Endodermal cell (in vitro differentiated cells): ENCODE results near the gene CPEB3. TPM values are rescaled to one million over a fixed set of nuclear protein-coding genes. Genes with fewer than 3 reads are reported as not detected.

ENCODE experiments used
- DNase-seq: peaks from one replicate; pipeline ENCODE4 v3.0.0-alpha.2; 2017
- H3K27ac ChIP-seq: 2 replicates; pipeline ENCODE4 v1.5.1; 2013; ENCODE audit warnings: mild to moderate bottlenecking, low read depth, low read length, moderate library complexity
- H3K27me3 ChIP-seq: 2 replicates; pipeline ENCODE4 v1.6.1; 2013; ENCODE audit warnings: mild to moderate bottlenecking, low read length, moderate library complexity; ENCODE audit not compliant: insufficient read depth, control insufficient read depth, poor library complexity, severe bottlenecking
- H3K36me3 ChIP-seq: 2 replicates; pipeline ENCODE4 v1.7.0; 2013; ENCODE audit warnings: mild to moderate bottlenecking, low read length, moderate library complexity; ENCODE audit not compliant: control insufficient read depth, insufficient read depth
- H3K4me1 ChIP-seq: one replicate; pipeline ENCODE4 v1.7.0; 2013; ENCODE audit warnings: low read length; ENCODE audit not compliant: control insufficient read depth, insufficient read depth
- H3K4me3 ChIP-seq: 2 replicates; pipeline ENCODE4 v1.5.1; 2013; ENCODE audit warnings: mild to moderate bottlenecking, low read length, moderate library complexity
- H3K9ac ChIP-seq: 2 replicates; pipeline ENCODE4 v1.6.1; 2013; ENCODE audit warnings: mild to moderate bottlenecking, low read length, moderate library complexity; ENCODE audit not compliant: poor library complexity, severe bottlenecking; ENCODE audit errors: extremely low read depth
- H3K9me3 ChIP-seq: 2 replicates; pipeline ENCODE4 v1.6.1; 2013; ENCODE audit warnings: mild to moderate bottlenecking, low read length, moderate library complexity; ENCODE audit not compliant: control insufficient read depth
- H3K27ac Mint-ChIP-seq: 2 replicates; pipeline ENCODE4 v1.8.0; 2020; ENCODE audit warnings: mixed read lengths
- H3K27me3 Mint-ChIP-seq: 2 replicates; pipeline ENCODE4 v1.8.0; 2021; ENCODE audit warnings: mild to moderate bottlenecking, mixed read lengths; ENCODE audit not compliant: insufficient read depth
- H3K36me3 Mint-ChIP-seq: 2 replicates; pipeline ENCODE4 v1.8.0; 2020; ENCODE audit warnings: low read depth, mixed read lengths
- H3K4me1 Mint-ChIP-seq: 2 replicates; pipeline ENCODE4 v1.8.0; 2020; ENCODE audit warnings: mixed read lengths
- H3K4me3 Mint-ChIP-seq: 2 replicates; pipeline ENCODE4 v1.8.0; 2020; ENCODE audit warnings: mild to moderate bottlenecking, moderate library complexity, mixed read lengths
- H3K9me3 Mint-ChIP-seq: 2 replicates; pipeline ENCODE4 v1.8.0; 2020; ENCODE audit warnings: mild to moderate bottlenecking, mixed read lengths
- CTCF ChIP-seq: fragments of 200-600 bp; sonication (generic); conservative IDR thresholded peaks from 2 replicates; pipeline ENCODE4 v1.5.0; 2021; ENCODE audit warnings: antibody characterized with exemption, mild to moderate bottlenecking
- WGBS, 2 experiments: methylation state at CpG; one replicate each; pipeline versions ENCODE4 v1.1.5 to v1.1.7; 2013; ENCODE audit warnings: missing lambda C conversion rate in 2 of 2, mixed read lengths in 1 of 2; ENCODE audit not compliant: insufficient coverage in 1 of 2, insufficient read length in 1 of 2; 5-methylcytosine and 5-hydroxymethylcytosine counted together
- total RNA-seq, 2 donors: library from RNA; stranded (reverse); fragmentation: NEBNext Ultra II Directional in 1 of 2; extraction: Animal tissue kit (Norgen Biotek cat#: 25700) in 1 of 2; gene quantifications; 2 replicates in 1 of 2; 3 replicates in 1 of 2; pipeline ENCODE4 v1.2.1, GENCODE V29; 2021

Gene CPEB3
- total RNA-seq, 2 donors from 2014 or later: 1.1 to 1.3 TPM

DNA sequence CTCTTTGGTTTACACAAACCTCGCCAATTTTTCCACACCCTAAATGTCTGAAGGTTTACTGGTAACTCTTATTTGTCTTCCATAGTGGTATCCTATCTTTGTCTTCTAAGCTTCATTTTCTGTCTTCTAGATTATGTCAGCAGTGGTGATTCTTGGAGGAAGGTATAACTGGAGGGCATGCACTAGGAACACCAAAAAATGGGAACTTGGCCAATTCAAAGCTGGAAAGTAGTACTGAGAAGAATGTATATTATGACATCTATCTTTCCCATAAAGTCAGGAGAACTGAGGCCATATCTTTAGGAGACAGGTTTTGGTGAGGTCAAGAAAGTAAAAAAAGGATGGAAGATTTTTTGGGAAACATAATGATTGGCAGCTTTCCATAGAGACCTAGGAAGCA, 113.3 kb downstream of the CPEB3 start:
- DNase-seq: no peak
- no peaks in the 10 kb centered on the region for H3K4me1 ChIP-seq
- H3K27ac ChIP-seq: no peak overlapping the region
- H3K4me1 Mint-ChIP-seq: no peaks in the 10 kb centered on the region
- H3K4me3 ChIP-seq: no peak overlapping the region
- H3K27me3 ChIP-seq: no peaks in the 10 kb centered on the region
- no peak overlapping the region for H3K27ac Mint-ChIP-seq
- no peak overlapping the region for H3K4me3 Mint-ChIP-seq
- H3K9ac ChIP-seq: no peak overlapping the region
- H3K36me3 Mint-ChIP-seq: no peaks in the 10 kb centered on the region
- H3K9me3 ChIP-seq: peaks cover 4% of the 10 kb centered on the region
- WGBS, 2 experiments: 69% methylated on average over 1 of the region's 1 CpG; no CpG with 5 or more reads in 1 of the 2 experiments
- no peaks in the 10 kb centered on the region for H3K36me3 ChIP-seq
- TF ChIP-seq CTCF: no peak
- no peaks in the 10 kb centered on the region for H3K9me3 Mint-ChIP-seq
- no peaks in the 10 kb centered on the region for H3K27me3 Mint-ChIP-seq

GRCh38 chr10:92175164-92175563, 115.7 kb downstream of the CPEB3 start:
- no peak for TF ChIP-seq CTCF
- Histone ChIP-seq H3K9me3 (peaks cover 4% of the 10 kb centered on the region), H3K4me1 (no peaks in the 10 kb centered on the region), H3K27me3 (no peaks in the 10 kb centered on the region), H3K9ac (no peak overlapping the region), H3K36me3 (no peaks in the 10 kb centered on the region), H3K4me3 (no peak overlapping the region), H3K27ac (no peak overlapping the region)
- 96 to 100% methylated on average over 4 to 5 of the region's 5 CpGs for WGBS, 2 experiments
- DNase-seq: no peak
- Mint-ChIP-seq H3K4me1 (no peaks in the 10 kb centered on the region), H3K27ac (no peak overlapping the region), H3K36me3 (no peaks in the 10 kb centered on the region), H3K4me3 (no peak overlapping the region), H3K9me3 (no peaks in the 10 kb centered on the region), H3K27me3 (no peaks in the 10 kb centered on the region)

GRCh38 chr10:92173996-92174395, 116.9 kb downstream of the CPEB3 start:
- Mint-ChIP-seq H3K36me3 (no peaks in the 10 kb centered on the region), H3K27ac (no peak overlapping the region), H3K27me3 (no peaks in the 10 kb centered on the region), H3K9me3 (no peaks in the 10 kb centered on the region), H3K4me3 (no peak overlapping the region), H3K4me1 (no peaks in the 10 kb centered on the region)
- Histone ChIP-seq H3K27ac (no peak overlapping the region), H3K27me3 (no peaks in the 10 kb centered on the region), H3K4me3 (no peak overlapping the region), H3K9me3 (peaks cover 4% of the 10 kb centered on the region), H3K4me1 (no peaks in the 10 kb centered on the region), H3K36me3 (no peaks in the 10 kb centered on the region), H3K9ac (no peak overlapping the region)
- DNase-seq: no peak
- TF ChIP-seq CTCF: no peak
